ENCODE measurements around the gene C19orf38. TPM values are rescaled to one million over a fixed set of nuclear protein-coding genes. Genes with fewer than 3 reads are reported as not detected.
"Not testable (repeated sequence)": the region's sequence is repeated elsewhere in the genome, so short reads cannot be mapped to it uniquely, and the experiment has no call there.

Gene C19orf38
- total RNA-seq, 1 donor from 2014 or later, result 0.82 TPM

DNA sequence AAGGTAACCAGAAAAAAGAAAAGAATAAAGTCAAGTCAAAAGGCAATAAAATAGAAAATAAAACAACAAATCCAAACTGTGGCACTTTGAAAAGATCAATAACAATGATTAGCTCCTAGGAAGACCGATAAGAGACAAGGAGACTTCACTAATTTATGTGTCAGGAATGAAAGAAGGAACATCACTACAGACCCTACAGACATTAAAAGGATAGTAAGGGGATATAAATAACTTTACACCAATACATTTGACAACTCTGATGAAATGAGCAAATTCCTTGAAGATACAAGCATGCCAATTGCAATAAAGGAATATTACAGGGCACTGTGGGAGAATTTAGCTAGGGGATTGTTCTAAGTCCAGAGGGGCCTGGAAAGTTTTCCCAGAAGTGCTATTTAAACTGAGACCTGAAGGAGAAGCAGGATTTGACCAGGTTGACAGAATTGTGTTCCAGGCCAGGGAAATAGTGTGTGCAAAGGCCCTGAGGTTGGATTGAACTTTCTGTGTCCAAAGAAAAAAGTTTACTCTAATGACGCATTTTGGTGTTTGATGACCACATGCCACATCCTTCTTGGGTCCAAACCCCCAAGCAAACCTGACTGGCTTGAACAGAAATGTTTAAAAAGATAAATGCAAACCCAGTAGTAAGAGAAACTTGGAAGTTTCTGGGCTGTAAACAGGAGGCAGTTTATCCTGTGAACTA lies 1.6 kb upstream of the C19orf38 start:
- no peak for DNase-seq (ENCODE audit: low spot score in 2 of 2)
- no peak for FAIRE-seq

DNA sequence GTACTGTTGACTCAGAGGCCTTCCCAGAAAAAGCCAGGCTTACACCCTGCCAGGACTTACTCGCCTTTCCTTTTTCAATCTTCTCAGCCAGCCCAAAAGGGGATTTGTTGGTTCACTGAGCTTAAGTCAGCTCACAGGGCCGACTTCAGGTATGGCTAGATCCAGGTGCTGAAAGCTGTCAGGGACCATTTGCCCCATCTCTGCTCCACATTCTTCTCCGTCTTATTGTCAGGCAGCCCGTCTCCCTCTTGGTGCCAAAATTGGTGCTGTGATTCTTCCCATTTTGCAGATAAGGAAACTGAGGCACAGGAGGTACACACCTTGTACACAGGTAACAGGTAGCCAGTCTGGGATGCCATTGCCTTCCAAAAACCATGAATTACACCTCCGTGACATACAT lies 2.4 kb downstream of the C19orf38 start:
- no peak for FAIRE-seq
- no peak for DNase-seq (ENCODE audit: low spot score in 2 of 2)

DNA sequence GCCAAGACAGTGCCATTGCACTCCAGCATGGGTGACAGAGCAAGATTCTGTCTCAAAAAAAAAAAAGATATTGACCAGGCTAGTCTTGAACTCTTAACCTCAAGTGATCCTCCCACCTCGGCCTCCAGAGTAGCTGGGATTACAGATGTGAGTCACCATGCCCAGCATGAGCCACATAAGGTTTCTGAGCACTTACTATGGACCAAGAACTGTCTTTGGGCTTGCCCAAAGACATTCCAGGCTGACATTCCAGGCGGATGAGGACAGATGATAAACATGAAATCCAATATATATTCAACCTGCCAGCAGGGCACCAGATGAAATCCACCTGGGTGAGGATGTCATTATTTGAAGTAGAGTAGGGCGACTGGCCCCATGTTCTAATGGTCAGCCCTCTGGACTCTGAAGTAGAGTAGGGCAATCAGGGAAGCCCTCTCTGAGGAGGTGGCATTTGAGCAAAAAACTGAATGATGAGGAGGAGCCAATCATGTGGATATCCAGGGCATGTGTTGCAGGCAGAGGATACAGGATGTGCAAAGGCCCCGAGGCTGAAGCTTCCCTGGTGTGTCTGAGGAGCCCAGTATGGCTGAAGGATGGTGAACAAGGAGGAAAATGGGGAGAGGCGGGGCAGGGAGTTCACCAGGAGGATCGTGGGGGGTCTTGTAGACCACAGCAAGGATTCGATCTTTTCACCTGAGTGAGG lies 4.0 kb downstream of the C19orf38 start:
- FAIRE-seq, result no peak
- DNase-seq (ENCODE audit: low spot score in 2 of 2), result no peak

DNA sequence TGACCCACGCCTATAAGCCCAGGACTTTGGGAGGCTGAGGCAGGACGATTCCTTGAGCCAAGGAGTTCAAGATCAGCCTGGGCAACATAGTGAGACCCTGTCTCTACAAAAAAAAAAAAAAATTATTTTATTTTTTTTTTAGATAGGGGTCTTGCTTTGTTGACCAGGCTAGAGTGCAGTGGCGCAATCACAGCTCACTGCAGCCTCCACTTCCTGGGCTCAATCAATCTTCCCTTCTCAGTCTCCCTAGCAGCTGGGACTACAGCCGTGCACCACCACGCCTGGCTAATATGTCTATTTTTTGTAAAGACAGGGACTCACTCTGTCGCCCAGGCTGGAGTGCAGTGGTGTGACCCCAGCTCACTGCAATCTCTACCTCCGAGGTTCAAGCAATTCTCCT lies 4.7 kb downstream of the C19orf38 start:
- DNase-seq (ENCODE audit: low spot score in 2 of 2), result no peak
- FAIRE-seq, result no peak

DNA sequence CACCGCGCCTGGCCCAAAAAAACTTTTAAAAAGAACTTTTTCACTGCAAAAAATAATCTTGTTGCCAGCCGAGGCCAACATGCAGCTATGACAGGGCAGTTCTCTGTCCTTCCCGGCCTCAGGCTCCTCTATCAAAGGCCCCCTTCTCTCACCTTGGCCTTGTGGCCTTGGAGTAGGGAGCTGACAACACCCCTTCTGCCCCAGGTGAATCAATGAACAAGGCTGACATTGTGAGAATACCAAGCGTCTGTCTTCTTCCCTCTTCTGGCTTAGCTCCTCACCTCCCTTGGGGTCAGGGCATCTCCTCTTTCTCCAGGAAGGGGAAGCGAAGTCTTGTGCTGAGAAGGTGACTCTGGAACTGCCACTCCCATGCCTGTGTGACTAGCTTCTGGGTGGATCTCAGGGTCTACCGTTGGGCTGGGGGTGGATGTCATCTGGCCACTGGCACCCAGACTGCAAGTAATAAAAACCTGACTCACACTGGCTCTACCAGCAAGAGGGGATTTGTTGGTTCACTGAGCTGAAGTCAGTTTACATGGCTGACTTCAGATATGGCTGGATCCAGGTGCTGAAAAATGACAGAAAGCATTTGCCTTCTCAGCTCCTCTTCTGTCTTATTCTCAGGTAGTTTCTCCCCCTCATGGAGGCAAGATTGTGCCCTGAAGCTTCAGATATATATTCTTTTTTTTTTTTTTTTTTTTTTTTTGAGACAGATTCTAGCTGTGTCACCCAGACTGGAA lies 6.3 kb downstream of the C19orf38 start:
- FAIRE-seq, result no peak
- no peak for DNase-seq (ENCODE audit: low spot score in 2 of 2)

DNA sequence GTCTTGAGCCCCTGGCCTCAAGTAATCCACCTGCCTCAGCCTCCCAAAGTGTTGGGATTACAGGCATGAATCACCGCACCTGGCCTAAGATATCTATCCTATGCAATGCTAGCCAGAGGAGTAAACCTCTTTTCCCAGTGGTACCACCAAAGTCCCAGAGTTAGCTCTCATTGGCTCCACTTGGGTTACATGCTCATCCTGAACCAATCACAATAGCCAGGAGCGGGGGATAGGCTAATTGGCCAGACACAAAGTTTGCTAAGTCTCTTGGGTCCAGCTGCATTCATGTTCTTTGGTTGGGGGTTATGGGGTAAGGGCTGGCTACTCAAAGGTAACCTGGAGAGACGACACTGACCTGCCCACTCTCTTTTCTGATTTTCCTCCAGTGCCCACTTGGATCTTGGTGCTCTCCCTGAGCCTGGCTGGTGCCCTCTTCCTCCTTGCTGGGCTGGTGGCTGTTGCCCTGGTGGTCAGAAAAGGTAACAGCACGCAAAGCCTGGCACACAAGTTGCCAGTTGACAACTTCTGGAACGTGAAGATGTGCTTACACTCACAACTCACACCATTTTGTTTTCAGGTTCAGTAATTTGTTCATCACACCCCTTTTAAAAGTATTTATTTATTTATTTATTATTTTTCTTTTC lies 7.8 kb downstream of the C19orf38 start:
- FAIRE-seq (no peak), DNase-seq (ENCODE audit: low spot score in 2 of 2) (no peak)

DNA sequence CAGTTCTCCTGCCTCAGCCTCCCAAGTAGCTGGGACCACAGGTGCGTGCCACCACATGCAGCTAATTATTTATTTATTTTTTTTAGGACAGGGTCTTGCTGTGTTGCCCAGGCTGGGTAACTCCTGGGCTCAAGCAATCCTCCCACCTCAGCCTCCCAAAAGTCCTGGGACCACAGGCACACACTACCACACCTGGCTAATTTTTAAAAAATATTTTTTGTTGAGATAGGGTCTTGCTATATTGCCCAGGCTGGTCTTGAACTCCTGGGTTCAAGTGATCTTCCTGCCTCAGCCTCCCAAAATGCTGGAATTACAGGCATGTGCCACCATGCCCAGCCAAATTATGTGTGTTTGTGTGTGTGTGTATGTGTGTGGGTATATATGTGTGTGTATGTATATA lies 8.7 kb downstream of the C19orf38 start:
- FAIRE-seq, result not testable (repeated sequence)

DNA sequence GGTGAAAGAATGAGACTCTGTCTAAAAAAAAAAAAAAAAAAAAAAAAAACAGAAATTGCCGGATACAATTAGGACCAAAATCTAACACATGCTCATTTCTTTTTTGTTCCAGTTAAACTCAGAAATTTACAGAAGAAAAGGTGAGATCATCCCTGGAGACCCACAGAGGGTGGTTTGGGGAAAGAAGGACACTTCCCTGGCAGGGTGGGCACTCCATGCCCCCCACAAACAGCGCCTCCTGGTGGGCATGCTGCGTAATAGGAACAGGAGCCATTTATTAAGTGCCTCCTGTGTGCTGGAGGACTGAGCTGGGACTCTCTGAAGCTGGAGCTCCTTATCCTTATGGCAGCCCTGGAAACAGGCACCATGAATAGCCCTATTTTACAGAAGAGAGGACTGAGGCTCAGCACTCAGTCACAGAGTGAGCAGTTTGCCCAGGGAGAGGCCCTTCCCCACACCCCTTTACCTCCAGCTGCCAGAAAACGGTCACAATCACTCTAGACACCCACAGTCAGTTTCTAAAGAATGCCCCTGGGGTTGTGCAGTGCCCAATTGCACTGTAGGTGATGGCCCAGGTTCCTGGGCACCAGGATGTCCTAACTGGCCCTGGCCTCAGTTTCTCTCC lies 10.1 kb downstream of the C19orf38 start:
- DNase-seq (ENCODE audit: low spot score in 2 of 2) (no peak), FAIRE-seq (no peak)

More for the DNA sequence above, 8.7 kb downstream of the C19orf38 start:
- not testable (repeated sequence) for DNase-seq (ENCODE audit: low spot score in 2 of 2)

DNA sequence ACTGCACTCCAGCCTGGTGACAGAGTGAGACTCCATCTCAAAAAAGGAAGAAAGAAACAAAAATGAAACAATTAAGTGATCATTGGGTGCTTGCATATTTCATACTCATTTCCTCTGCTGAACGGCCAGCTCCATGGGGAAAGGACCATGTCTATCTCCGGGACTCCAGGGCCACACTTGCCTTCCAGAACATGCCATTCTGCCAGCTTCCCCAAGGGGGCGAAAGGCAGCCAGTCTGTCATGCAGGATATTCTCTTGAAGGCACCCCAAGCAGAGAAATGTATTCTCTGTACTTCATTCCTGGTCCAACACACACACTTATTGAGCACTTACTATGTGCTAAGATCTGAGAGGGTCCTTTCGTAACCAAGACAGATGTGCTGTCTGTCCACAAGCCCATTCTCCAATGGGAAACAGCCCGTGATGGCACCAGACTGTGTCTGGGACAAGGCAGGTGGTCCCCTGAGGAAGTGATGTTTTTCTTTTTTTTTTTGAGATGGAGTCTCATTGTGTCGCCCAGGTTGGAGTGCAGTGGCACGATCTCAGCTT lies 13.0 kb downstream of the C19orf38 start:
- FAIRE-seq, result no peak
- no peak for DNase-seq (ENCODE audit: low spot score in 2 of 2)

DNA sequence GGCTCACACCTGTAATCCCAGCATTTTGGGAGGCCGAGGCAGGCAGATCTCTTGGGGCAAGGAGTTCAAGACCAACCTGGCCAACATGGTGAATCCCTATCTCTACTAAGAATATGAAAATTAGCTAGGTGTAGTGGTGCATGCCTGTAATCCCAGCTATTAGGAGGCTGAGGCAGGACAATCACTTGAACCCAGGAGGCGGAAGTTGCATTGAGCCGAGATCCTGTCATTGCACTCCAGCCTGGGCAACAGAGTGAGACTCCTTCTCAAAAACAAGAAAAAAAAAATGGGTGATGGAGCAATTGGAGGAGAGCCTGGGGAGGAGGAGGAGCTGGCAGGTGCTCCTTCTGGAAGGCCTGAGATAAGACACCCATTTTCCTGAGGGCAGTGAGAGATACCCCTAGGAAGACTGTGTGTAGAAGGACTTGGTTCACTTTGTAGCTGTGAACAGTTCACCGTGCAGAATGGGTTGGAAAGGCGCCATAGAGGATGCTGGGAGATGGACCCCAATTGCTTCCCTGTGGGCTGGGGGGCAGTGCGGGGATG lies 14.4 kb downstream of the C19orf38 start:
- DNase-seq (ENCODE audit: low spot score in 2 of 2) (no peak), FAIRE-seq (no peak)

DNA sequence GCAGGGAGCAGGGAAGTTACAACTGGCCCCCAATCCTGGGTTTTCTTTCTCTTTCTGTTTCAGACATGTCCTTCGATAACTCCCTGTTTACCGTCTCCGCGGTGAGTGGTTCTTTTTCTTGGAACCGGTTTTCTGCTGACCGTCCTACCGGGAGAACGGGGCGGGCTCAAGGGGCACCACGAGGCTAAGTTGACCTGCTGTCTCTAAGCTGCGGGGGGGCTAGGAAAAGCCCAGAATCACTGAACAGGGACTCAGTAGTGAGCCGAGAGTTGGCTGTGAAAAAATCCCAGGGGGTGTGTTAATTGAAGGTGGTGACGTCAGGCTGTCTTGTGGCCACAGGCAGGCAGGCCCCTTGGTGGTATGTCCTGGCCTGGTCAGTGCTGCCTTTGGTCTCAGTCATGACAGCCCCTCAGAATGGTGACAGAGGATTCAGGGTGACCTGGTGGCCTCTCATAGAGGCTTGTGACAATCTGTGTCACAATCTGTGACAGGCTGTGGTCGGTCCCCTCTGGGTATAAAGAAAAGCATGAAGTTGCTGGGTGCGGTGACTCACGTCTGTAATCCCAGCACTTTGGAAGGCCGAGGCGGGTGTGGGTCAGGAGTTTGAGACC lies 15.0 kb downstream of the C19orf38 start:
- DNase-seq (ENCODE audit: low spot score in 2 of 2) (no peak), FAIRE-seq (no peak)

DNA sequence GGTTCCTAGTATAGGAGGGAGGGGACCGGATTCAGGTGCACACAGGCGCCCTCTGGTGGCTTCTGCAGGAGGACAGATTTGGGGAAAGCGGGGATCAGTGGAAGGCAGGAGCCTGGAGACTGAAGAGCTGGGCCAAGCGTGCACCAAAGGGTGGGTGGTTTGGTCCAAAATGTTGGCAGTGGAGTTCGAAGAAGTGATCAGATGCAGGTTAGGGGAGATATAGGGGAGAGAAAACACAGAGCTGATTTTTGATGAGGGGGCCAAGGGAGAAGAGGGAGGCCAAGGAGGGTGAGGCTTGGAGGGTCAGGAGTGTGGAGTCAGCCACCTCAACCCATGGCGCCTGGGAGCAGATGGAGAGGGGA lies 16.3 kb downstream of the C19orf38 start:
- no peak for FAIRE-seq
- DNase-seq (ENCODE audit: low spot score in 2 of 2), result peak; percentile 68 to 87

DNA sequence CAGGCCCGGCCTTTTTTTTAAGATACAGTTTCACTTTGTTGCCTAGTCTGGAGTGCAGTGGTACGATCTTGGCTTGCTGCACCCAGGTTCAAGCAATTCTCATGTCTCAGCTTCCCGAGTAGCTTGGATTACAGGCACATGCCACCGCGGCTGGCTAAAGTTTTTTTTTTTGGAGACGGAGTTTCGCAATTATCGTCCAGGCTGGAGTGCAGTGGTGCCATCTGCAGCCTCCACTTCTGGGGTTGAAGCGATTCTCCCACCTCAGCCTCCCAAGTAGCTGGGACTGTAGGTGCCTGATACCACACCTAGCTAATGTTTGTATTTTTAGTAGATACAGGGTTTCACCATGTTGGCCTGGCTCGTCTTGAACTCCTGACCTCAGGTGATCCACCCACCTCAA lies 18.3 kb downstream of the C19orf38 start:
- FAIRE-seq, result no peak
- DNase-seq (ENCODE audit: low spot score in 2 of 2), result no peak

DNA sequence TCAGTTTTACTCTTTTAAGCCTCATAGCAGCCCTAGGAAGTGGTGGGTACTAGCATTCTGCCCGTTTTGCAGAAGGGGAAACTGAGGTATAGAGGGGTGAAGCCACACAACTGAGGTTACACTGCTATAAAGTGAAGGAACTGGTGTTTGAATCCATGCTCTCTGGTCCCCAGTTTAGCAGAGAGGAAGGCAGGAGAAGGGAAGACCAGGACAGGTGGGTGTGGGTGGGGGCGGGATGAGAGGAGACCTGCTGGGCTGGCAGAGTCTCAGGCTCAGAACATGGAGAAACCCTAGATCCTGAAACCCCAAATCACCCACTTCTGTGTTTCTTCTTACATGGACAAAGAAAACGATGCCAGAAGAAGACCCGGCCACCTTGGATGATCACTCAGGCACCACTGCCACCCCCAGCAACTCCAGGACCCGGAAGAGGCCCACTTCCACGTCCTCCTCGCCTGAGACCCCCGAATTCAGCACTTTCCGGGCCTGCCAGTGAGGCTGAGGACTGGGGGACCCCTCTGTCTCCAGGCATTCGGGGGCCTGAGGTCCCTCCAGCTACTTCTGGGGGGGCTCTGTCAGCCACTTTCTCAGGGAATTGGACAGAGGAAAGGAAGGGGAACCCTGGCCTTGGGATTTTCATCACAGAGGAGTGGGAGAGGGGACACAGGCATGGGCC lies 20.8 kb downstream of the C19orf38 start:
- DNase-seq (ENCODE audit: low spot score in 2 of 2), result no peak
- no peak for FAIRE-seq

DNA sequence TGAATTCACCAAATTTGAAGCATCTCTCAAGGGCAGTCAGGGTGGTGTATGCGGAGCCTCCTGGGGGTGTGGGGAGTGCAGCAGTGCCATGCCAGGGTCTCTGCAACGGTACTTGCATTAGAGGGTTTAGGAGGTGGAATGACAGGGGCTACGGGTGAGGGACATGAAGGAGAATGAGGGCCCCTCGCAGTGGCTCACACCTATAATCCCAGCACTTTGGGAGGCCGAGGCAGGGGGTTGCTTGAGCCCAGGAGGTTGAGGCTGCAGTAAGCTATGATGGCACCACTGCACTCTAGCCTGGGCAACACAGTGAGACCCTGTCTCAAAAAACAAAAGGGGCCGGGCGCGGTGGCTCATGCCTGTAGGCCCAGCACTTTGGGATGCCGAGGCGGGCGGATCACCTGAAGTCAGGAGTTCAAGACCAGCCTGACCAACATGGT lies 21.7 kb downstream of the C19orf38 start:
- not testable (repeated sequence) for FAIRE-seq

DNA sequence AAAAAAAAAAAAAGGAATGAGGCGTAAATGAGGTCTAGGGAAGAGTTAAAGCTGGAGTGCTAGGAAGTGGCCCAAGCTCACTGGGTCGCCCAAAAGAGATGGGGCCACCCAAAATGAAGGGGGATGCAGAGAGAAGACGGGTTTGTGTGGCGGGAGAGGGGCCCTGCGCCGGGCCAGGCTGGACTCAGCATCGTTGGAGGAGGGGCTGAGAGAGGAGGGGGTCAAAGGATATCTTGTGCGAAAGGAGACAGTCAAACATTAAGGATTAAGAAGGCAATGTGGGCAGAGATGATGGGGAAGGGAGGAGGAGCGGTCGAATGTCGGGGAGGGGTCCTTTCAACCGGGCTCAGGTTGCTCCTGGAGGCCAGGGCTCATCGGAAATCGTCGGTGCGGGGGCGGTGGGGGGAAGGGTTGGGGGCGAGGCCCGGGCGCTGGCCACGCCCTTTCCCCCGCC lies 22.3 kb downstream of the C19orf38 start:
- DNase-seq (ENCODE audit: low spot score in 2 of 2) (no peak), FAIRE-seq (no peak)

More for the DNA sequence above, 21.7 kb downstream of the C19orf38 start:
- DNase-seq (ENCODE audit: low spot score in 2 of 2), result not testable (repeated sequence)

DNA sequence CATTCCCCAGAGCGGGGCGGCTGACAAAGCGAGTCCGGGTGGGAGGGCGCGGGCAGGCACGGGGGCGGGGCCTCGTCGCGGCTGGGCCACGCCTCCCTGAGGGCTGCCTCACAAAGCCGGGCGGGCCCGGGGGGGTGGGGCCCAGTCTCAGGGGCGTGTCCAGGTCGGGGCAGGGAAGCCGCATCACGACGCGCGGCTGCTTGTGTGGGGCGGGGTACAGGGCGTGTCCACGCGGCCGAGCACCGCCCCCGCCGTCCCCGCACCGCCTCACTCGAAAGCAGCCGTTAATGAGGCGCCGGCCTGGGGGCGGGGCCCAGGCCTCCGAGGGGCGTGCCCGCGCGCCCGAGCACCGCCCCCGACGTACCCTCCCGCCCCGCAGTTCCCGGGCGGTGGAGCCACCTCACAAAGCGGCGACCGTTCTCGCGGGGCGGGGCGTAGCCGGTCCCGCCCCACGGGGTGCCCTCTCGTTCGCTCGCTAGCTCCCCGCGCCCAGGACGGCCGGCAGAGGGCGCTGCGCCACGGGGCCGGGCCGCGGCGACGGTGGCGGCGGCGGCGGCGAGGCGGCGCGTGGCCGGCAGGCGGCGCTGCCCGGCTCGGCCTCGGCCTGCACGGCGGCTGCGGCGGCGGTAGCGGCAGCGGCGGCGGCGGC lies 22.9 kb downstream of the C19orf38 start, which contains the start of gene CARM1:
Gene CARM1 (plus strand): TSS at position 599 of the 649 bp plus-strand sequence. CDS start 150 bp downstream, outside the sequence.
- no peak for FAIRE-seq
- DNase-seq (ENCODE audit: low spot score in 2 of 2), result peak; percentile 100
